BLaER1 treated with 17β-estradiol and CSF1 and Interleukin-3, amounts not matched to agents 10 nM and 100 nM (cell line): ENCODE results near the gene CDH24.
A peak's percentile ranks its signal among the peaks of the same experiment; 100 is the strongest.

Source experiments
- H3K27ac ChIP-seq, 11 experiments: shearing (Covaris generic); formaldehyde crosslinking; 2 replicates each; pipeline ENCODE4 v1.8.1; 2022
- H3K27me3 ChIP-seq, 11 experiments: shearing (Covaris generic); formaldehyde crosslinking; 2 replicates each; pipeline ENCODE4 v1.8.1; 2022
- H3K36me3 ChIP-seq, 11 experiments: shearing (Covaris generic); formaldehyde crosslinking; 2 replicates each; pipeline ENCODE4 v1.8.1; 2022
- H3K4me1 ChIP-seq, 10 experiments: shearing (Covaris generic); formaldehyde crosslinking; 2 replicates each; pipeline ENCODE4 v1.8.1; 2022
- H3K4me2 ChIP-seq, 11 experiments: shearing (Covaris generic); formaldehyde crosslinking; 2 replicates each; pipeline ENCODE4 v1.8.1; 2022
- H3K4me3 ChIP-seq, 10 experiments: shearing (Covaris generic); formaldehyde crosslinking; 2 replicates each; pipeline ENCODE4 v1.8.1; 2022
- H3K9ac ChIP-seq, 11 experiments: shearing (Covaris generic); formaldehyde crosslinking; 2 replicates each; pipeline ENCODE4 v1.8.1; 2022
- H3K9me3 ChIP-seq, 11 experiments: shearing (Covaris generic); formaldehyde crosslinking; replicated peaks in 1 of 11; 2 replicates each; pipeline ENCODE4 v1.8.1; 2022
- H4K20me1 ChIP-seq, 11 experiments: shearing (Covaris generic); formaldehyde crosslinking; 2 replicates each; pipeline ENCODE4 v1.8.1; 2022
- Cebpa-rat ChIP-seq, 11 experiments: shearing (Covaris generic); IDR thresholded peaks; 2 replicates each; pipeline ENCODE4 v1.8.1; 2022

Gene CDH24

DNA sequence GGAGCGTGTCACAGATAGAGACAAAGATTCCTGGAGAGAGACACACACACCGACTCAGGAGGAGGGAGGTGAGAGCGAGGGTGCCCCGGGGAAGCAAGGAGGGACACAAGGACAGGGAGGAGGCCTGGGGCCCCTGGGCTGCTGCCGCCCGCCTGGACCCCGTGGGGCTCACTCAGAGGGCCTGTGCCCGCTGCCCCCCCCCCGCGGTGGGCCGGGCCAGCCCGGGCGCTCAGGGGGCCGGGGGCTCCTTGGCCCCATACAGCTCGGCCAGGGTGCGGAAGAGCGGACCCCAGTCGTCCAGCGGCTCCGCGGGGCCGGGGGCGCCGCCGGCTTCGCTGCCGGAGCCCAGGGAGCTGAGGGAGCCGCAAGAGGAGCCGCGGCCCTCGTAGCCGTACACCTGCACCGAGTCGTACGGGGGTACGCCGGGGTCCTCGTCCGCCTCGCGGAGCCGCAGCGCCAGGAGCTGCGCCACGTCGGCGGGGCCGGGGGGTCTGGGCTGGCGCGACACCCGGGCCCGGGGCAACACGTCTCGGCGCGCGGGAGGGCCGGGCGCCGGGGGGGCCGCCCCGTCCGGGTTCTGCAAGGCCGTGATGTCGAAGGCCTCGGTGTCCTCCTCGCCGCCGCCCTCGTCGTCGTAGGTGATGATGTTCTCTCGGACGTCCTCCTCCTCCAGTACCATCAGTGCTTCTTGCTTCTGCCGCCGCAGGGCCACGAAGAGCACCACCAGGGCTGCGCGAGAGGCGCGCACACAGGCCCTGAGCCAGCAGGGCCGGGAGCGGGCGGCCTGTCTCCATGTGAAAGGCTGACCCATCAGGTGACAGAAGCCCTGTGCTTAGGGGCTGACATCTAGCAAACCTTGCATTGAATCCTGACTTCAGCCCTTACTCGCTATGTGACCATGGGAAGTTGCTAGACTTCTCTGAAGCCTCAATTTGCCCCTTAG is 9.3 kb downstream of the CDH24 start:
- Histone ChIP-seq H3K4me3 (no peak overlapping the region), H3K27me3 (no peaks in the 10 kb centered on the region), H3K36me3 (no peaks in the 10 kb centered on the region; a peak in 2 of 22 replicates), H4K20me1 (no peaks in the 10 kb centered on the region), H3K9me3 (no peaks in the 10 kb centered on the region), H3K9ac (0 out of 22 replicates have a peak overlapping the region, but pooled peaks of 2 of the 11 experiments have one; percentile 18 to 24), H3K27ac (no peak overlapping the region), H3K4me2 (no peak overlapping the region), H3K4me1 (peaks cover 0 to 31% (median 21%) of the 10 kb centered on the region in 10 experiments; a peak in 15 of 20 replicates)
- TF ChIP-seq Cebpa-rat (IDR thresholded peaks at IDR 0.05): no peak

DNA sequence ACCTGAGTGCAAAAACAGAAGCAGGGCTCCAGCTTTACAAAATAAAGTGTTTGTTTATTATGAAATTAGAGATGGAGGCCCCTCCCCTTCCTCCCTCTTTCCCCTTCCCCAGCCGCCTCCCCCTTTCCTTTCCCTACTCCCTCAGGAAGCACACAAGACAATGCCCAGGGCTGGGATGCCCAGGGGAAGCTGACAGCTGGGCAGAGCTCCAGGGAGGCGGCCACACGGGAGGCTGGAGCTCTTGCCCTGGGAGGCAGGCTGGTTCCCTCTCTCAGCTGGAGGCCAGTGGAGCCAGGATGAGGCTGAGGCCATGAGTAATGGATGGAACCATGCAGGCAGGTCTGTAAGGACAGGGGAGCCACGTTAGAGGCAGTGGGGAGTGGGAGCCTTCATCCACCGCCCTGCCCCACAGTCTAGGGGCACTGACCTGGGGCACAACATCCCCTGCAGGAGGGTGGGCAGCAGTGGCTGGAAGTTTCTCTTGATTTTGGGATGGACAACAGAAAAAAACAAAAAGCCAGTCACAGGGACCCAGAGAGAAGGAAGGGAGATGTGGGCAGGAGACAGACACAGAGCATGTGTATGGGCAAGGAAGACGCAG is 10.2 kb downstream of the CDH24 start:
- H3K9me3 ChIP-seq: no peaks in the 10 kb centered on the region
- TF ChIP-seq Cebpa-rat (IDR thresholded peaks at IDR 0.05): no peak
- H3K4me3 ChIP-seq: no peak overlapping the region
- peak overlapping the region in 4 of 11 experiments; percentile 16 to 33 (median 21); a peak in 4 of 22 replicates for H3K9ac ChIP-seq
- peak overlapping the region in 6 of 11 experiments; percentile 1 to 32 (median 20); a peak in 4 of 22 replicates for H3K4me2 ChIP-seq
- no peaks in the 10 kb centered on the region for H4K20me1 ChIP-seq
- no peaks in the 10 kb centered on the region; a peak in 2 of 22 replicates for H3K36me3 ChIP-seq
- peaks cover 0 to 31% (median 21%) of the 10 kb centered on the region in 10 experiments; a peak in 15 of 20 replicates for H3K4me1 ChIP-seq
- H3K27ac ChIP-seq: 0 out of 22 replicates have a peak overlapping the region, but pooled peaks of 1 of the 11 experiments have one; percentile 5
- H3K27me3 ChIP-seq: no peaks in the 10 kb centered on the region

DNA sequence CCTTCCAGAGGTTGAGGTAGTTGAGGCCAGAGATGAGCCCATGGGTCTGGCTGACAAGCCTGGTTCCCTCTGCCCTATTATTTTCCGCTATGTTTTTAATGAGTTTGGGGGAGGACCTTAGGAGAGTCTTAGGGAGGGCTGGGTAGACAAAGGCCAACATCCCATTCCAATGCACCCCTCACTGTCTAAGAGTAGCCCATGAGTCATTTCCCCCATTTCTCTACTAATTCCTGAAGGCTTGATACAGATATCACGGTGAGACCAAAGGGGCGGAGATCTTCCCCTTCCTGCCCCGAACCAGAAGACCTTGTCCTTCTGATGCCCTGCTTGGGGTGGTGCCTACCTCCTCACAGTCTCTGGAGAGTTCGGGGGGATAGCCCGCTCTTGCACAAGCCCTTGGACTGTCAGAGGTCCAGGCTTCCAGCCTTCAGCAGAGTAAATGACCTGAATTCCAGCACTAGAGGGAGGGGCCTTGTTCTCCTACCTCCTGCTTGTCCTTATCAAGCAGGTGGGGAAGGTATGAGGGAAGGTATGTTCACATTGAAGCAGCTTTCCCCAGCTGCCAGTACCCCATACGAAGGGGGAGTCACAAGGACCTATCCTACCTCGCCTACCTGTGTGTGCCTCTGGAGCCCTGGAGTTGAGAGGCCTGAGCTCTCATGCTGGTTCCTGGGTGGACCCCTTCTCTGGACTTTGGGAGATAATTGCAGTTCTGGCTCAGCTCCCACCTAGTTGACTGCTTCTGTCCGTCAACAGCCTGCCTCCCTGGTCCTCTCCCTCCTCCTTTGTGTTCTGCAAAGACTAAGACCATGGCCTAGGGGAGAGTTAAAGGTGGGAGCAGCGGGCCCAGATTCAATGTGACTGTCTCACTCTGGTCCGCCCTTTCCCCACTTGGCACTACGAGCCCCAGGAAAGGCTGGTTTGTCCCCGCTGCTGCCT is 11.6 kb downstream of the CDH24 start:
- no peak for TF ChIP-seq Cebpa-rat (IDR thresholded peaks at IDR 0.05)
- peak overlapping the region in 10 of 11 experiments; percentile 4 to 75 (median 52); a peak in 18 of 22 replicates for H3K4me2 ChIP-seq
- H3K27ac ChIP-seq: no peak overlapping the region
- no peaks in the 10 kb centered on the region; a peak in 2 of 22 replicates for H3K36me3 ChIP-seq
- no peak overlapping the region for H3K4me3 ChIP-seq
- no peaks in the 10 kb centered on the region for H4K20me1 ChIP-seq
- no peaks in the 10 kb centered on the region for H3K27me3 ChIP-seq
- H3K4me1 ChIP-seq: peaks cover 0 to 28% (median 16%) of the 10 kb centered on the region in 10 experiments; a peak in 15 of 20 replicates
- 0 out of 22 replicates have a peak overlapping the region, but pooled peaks of 1 of the 11 experiments have one; percentile 7 for H3K9ac ChIP-seq
- no peaks in the 10 kb centered on the region for H3K9me3 ChIP-seq

DNA sequence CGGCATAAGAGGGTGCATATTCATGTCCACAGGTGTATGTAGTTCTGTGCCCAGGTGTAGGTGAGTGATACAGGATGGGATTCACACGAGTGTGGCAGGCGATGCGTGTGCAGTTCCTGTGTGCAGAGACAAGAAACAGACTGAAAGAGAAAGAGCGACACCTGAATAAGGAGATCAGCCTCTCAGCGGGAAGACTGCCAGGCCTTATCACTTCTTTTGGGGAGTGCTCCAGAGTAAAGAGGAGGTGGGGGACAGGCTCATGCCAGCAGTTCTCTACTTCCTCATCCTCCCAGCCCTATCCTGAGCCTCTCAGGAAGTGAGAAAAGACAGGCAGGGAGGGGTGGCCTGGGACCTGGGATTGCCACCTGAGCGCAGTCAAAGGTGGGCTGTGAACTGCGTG is 12.5 kb downstream of the CDH24 start:
- no peak for TF ChIP-seq Cebpa-rat (IDR thresholded peaks at IDR 0.05)
- no peaks in the 10 kb centered on the region; a peak in 2 of 22 replicates for H3K36me3 ChIP-seq
- no peaks in the 10 kb centered on the region for H3K9me3 ChIP-seq
- peak overlapping the region in 10 of 11 experiments; percentile 4 to 75 (median 52); a peak in 14 of 22 replicates for H3K4me2 ChIP-seq
- H3K4me1 ChIP-seq: peaks cover 0 to 28% (median 16%) of the 10 kb centered on the region in 10 experiments; a peak in 15 of 20 replicates
- H3K27ac ChIP-seq: no peak overlapping the region
- no peaks in the 10 kb centered on the region for H3K27me3 ChIP-seq
- no peaks in the 10 kb centered on the region for H4K20me1 ChIP-seq
- H3K4me3 ChIP-seq: no peak overlapping the region
- H3K9ac ChIP-seq: no peak overlapping the region

DNA sequence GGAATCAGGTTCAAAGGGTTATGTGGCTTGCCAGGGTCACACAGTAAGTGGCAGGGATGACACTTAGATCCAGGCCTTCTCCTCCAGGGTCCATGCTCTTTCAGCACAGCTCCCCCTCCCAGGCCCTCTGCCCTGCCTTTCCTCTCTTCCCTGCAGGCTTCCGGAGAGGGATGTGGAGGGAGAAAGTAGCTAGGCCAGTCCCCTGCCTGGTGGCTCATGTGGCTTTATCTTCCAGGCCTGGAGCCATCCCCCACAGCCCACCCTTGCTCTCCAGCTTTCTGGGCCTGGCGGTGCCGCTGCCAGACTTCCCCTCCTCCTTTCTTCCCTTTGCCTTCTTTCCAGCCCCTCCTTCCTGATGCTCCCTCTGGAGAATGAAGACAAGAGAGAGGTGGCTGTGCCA is 13.6 kb downstream of the CDH24 start:
- Histone ChIP-seq H3K4me3 (no peak overlapping the region), H3K4me2 (no peak overlapping the region), H4K20me1 (no peaks in the 10 kb centered on the region), H3K4me1 (peaks cover 0 to 28% (median 16%) of the 10 kb centered on the region in 10 experiments; a peak in 15 of 20 replicates), H3K36me3 (no peaks in the 10 kb centered on the region; a peak in 1 of 22 replicates), H3K9me3 (no peaks in the 10 kb centered on the region), H3K9ac (no peak overlapping the region), H3K27ac (no peak overlapping the region), H3K27me3 (no peaks in the 10 kb centered on the region)
- no peak for TF ChIP-seq Cebpa-rat (IDR thresholded peaks at IDR 0.05)

DNA sequence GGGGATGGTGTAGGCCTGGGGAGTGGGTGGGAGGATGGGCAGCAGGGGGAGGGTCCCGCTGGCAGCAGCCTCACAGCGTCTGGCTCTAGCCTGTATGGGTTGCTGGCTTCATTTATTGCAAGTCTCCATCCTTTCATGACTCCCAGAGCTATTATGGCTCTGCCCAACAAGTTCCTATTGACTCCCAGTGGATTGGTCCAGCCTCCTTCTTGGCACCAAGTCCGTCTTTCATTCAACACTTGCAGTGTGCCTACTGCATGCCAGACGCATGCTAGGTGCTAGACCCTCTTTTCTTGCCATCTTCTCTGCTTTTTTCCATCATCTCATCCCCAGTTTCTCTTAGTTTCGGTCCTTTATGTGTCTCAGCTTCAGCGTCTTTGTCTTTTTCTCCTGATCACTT is 14.2 kb downstream of the CDH24 start:
- no peaks in the 10 kb centered on the region for H3K9me3 ChIP-seq
- TF ChIP-seq Cebpa-rat (IDR thresholded peaks at IDR 0.05): no peak
- peaks cover 0 to 28% (median 16%) of the 10 kb centered on the region in 10 experiments; a peak in 15 of 20 replicates for H3K4me1 ChIP-seq
- H3K4me3 ChIP-seq: no peak overlapping the region
- H3K27me3 ChIP-seq: no peaks in the 10 kb centered on the region
- H4K20me1 ChIP-seq: no peaks in the 10 kb centered on the region
- no peak overlapping the region for H3K27ac ChIP-seq
- H3K9ac ChIP-seq: no peak overlapping the region
- no peaks in the 10 kb centered on the region; a peak in 1 of 22 replicates for H3K36me3 ChIP-seq
- H3K4me2 ChIP-seq: no peak overlapping the region

DNA sequence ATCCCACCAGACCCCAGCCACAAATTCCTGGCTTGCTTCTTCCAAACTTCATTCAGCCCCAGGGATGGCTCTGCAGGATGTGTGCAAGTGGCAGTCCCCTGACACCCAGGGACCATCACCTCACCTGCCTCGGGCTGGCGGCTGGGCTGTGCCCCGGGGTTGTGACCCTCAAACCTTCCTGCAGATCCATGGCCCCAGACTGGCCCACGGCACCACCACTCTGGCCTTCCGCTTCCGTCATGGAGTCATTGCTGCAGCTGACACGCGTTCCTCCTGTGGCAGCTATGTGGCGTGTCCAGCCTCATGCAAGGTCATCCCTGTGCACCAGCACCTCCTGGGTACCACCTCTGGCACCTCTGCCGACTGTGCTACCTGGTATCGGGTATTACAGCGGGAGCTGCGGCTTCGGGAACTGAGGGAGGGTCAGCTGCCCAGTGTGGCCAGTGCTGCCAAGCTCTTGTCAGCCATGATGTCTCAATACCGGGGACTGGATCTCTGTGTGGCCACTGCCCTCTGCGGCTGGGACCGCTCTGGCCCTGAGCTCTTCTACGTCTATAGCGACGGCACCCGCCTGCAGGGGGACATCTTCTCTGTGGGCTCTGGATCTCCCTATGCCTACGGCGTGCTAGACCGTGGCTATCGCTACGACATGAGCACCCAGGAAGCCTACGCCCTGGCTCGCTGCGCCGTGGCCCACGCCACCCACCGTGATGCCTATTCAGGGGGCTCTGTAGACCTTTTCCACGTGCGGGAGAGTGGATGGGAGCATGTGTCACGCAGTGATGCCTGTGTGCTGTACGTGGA is 15.0 kb downstream of the CDH24 start, which contains the start of gene PSMB11:
TSS of gene PSMB11 (plus strand) at position 51 of the 804 bp plus-strand sequence. CDS start at position 65, 14 bp downstream.
- Histone ChIP-seq H4K20me1 (no peaks in the 10 kb centered on the region), H3K27me3 (no peaks in the 10 kb centered on the region), H3K9me3 (no peaks in the 10 kb centered on the region), H3K4me3 (no peak within 1 kb of the TSS), H3K9ac (no peak within 1 kb of the TSS), H3K27ac (no peak within 1 kb of the TSS), H3K4me1 (peaks cover 0 to 27% (median 16%) of the 10 kb centered on the region in 10 experiments; a peak in 15 of 20 replicates), H3K36me3 (no peaks in the 10 kb centered on the region), H3K4me2 (no peak within 1 kb of the TSS)
- TF ChIP-seq Cebpa-rat (IDR thresholded peaks at IDR 0.05): no peak

DNA sequence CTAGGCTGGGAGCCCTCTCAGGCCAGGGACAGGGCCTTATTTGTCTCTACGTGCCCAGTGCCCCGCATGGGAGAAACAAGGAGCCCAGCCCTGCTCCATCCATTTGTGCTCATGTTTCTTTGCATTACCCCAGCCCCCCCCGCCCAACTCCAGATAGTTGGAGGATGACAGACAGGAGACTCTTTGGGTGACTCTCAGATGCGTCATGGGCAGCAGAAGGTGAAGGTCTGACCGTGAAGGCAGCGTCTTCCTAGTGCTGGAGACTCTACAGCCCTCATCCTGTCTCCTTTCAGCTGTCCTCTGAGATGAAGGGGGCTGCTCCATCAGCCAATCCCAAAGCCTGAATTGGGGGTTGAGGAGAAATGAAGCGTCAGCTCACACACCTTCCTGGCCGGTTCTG is 15.6 kb downstream of the CDH24 start:
- Histone ChIP-seq H3K4me3 (no peak overlapping the region), H3K36me3 (no peaks in the 10 kb centered on the region), H3K4me2 (no peak overlapping the region), H3K4me1 (peaks cover 0 to 21% (median 15%) of the 10 kb centered on the region in 10 experiments; a peak in 15 of 20 replicates), H4K20me1 (no peaks in the 10 kb centered on the region), H3K9me3 (no peaks in the 10 kb centered on the region), H3K9ac (no peak overlapping the region), H3K27ac (no peak overlapping the region), H3K27me3 (no peaks in the 10 kb centered on the region)
- no peak for TF ChIP-seq Cebpa-rat (IDR thresholded peaks at IDR 0.05)
